HG03520 (cell line): ENCODE measurements around the gene DCLK1.
"Not testable (repeated sequence)": the region's sequence is repeated elsewhere in the genome, so short reads cannot be mapped to it uniquely, and the experiment has no call there.

ENCODE experiments used
- ATAC-seq: cut with Tn5 transposase; IDR thresholded peaks from one replicate; pipeline ENCODE4 v1.9.1; 2021; ENCODE audit warnings: mild to moderate bottlenecking, moderate library complexity; ENCODE audit not compliant: unreplicated experiment

Gene DCLK1

DNA sequence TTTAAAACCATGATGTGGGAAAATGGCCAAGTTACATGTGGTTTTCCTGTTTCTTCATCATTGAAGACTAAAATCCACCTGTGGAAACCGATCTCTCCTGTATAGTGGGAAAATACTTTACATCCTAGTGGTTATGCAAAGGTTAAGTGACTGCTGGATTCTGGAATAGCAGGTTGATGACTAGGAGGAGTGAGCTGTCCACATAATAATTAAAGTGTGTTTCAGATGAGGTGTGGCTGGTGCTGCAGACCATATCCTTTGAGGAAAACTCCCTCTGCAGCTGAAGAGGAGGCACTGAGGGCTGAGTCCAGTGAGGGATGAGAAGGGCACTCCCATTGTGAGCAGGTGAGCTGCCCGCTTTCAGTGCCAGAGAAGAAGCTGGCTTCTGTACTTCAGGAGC, 43.2 kb downstream of the DCLK1 start:
- no peak for ATAC-seq

DNA sequence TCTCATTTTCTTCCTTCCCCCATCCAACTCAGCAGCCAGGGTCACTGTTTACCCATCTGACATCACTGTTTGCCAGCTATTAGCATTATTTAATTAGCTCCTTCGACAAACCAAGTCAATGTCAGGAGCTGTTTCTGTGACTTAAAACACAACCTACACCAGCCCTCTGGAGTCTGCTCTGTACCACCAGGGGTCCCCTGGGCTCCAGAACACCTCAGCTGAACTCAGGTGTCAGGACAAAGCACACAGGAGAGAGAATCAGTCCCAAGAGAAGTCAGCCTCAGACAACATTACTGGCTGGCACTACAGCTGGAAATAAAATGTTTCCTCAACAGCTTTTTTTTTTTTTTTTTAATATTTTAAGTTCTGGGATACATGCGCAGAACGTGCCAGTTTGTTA, 45.1 kb downstream of the DCLK1 start:
- no peak for ATAC-seq

DNA sequence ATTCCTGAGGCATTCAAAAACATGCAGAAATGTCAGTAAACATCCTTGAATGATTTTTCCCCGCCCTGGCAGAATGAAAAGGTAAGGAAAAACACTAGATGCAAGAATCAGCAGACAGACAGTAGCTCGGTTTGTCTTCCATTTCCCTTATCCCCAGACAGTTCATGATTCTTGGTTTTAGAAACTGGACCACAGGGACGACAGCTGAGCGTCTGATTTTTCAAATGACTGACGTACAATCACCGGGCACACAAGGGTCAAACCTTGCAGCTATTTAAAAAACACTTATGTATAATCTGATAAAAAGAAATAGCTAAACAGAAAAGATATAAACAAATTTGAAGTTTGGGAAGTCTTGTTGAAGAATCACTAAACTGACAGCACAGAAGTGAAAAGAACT, 47.1 kb downstream of the DCLK1 start:
- no peak for ATAC-seq

DNA sequence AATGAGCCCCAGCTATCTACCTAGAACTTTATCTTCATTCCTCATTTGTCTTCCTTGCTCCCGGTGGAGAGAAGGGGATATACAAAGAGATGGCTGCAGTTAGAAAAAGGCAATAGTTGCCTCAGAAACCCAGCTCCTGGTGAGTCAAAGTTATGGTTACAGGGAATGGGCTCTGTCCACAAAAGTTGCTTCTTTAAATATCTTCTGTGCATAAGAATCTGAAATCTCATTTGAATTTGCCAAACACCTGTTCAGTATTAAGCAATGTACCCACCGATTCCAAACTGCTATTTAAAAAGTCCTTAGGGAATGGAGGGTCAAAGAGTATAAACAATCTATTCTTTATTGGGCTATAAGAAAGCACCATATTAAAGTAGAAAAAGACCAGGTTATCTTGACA, 48.4 kb downstream of the DCLK1 start:
- ATAC-seq = no peak

DNA sequence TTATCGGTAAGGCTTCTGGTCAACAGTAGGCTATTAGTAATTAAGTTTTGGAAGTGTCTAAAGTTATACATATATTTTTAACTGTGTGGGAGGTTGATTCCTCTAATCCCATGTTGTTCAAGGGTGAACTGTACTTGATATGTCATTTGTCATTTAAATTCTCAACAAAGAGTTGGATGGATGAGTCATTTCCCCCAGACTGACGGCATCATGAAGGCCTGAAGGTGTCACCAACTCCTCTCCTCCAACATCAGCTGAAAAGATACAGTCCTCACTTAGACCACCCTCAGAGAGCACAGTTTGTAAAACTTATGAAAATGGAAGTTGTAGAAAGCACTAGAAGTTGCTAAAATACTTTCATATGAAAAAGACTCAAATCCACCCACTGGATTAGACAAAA, 48.8 kb downstream of the DCLK1 start:
- no peak for ATAC-seq

DNA sequence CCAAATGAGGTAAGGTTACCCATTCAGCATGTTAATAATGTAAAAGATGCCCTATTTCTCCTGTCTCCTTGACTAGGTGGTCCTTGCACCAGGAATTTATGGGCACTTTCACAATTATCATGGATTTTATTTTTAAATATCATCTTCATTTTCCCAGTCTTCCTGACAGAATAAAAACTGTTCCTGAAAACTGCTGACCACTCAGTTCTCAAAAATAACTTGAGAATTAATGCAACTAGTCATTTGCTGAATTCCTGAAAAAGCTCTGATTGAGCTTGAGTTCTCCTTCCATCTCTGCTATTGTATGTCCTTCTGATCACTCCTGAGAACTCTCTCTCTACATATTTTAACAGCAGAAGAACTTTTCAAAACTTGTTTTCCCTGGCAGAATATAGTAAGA, 55.0 kb downstream of the DCLK1 start:
- no peak for ATAC-seq

DNA sequence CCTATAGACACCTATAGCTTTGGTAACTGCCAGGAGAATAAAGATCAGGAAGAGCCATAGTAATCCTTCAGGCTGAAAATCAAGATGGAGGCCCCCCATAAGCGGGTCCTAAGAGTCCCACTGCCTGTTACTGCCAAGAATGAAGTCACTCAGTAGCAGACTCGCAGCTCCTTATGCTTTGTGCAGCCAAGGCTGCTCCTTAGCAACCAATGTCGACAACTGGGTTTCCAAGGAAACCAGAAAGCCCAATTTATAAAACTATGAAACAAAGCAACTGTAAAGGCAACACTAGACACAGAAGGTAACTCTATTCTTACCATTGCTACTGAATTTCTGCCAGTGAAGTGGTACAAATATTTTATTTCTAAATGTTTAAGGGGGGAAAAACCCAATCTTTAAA, 56.5 kb downstream of the DCLK1 start:
- ATAC-seq = no peak

DNA sequence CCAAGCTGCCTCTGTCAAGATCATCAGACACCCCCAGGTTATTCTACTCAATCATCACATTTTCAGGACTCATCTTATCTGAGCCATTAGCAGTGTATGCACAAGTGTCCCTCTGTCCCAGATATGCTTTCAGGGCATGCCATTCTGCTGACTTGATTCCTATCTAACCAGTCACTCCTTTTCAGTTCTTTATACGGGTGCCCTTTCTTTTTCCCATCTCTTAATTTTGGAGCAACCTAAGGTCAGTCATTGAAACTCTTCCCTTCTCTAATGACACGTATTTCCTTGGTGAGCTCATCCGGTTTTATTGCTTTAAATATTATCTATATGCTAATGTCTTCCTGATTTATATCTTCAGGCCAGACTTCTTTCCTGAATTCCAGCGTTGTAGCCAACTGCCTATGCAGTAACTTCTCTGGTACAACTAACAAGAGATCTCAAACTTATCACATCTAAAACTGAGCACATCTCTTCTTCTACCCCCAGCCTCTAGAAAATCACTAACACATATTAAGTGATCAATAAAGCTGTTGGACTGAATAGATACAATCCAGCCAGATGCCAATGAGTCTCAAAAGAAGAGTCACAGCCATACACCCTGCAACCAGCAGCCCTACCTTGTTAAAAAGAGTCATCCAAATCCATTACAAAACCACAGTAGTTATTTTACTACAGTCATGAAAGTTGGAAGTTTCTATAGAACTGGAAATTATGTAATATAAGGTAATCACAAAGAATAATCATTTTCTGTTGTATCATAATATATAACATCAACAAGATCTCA, 58.8 kb downstream of the DCLK1 start:
- no peak for ATAC-seq

DNA sequence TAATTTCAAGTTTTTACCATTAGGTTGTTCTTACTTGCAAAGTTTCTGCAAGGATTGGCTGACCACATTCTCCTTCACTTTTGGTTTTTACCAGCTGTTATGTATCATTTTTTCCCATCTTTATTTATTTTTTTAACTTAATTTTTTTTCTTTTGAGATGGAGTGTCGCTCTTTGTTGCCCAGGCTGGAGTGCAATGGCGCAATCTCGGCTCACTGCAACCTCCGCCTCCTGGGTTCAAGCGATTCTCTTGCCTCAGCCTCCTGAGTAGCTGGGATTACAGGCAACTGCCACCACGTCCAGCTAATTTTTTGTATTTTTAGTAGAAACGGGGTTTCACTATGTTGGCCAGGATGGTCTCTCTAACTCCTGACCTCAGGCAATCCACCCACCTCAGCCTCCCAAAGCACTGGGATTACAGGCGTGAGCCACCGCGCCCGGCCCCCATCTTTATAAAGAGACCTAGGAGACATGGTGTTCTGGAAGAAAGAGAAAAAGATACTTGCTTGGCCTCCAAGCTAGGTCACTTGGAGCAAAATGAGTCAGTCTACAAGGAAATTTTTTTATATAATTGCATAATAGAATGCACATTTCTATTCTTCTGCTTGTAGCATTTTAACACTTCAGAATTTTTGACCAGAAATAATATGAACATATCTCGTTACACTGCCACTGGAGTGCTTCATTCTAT, 60.5 kb downstream of the DCLK1 start:
- not testable (repeated sequence) for ATAC-seq

DNA sequence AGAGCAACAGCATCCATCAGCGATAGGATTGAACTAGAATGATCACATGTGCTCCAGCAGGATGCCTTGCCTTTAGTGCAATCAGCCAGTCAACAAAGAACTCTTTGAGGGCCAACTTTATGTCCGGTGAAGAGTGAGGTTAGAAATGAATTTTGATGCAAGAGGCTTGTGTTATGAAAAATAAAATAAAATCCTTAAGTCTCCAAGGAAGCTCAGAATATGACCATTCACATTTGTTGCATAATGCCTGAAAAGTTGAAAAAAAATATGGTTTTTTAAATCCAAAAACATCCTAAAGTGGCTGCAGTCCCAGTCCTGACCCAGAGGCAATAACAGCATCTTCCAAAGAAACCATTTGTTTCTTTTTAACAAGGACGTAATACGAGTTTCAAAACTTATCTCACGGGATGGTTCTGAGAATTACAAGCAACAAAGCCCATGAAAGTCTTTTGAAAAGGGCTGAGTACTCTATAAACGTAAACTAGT, 61.3 kb downstream of the DCLK1 start:
- no peak for ATAC-seq

DNA sequence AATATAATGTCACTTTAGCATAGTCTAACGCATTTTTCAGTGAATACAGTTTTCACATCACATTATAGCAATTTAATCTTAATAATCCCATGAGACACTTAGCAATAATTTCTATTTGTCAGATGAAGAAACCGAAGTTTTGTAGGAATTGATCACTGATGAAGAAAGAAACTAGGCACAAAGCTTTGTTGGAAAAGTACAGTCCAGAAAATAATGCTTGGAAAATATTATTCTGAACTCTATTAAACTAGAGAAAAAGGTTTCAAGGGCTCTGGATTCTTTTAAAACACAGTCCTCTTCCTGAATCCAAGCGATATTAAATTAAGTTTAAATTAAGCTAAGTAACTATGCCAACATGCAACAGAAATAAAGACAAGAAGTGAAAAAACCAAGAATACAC, 62.2 kb downstream of the DCLK1 start:
- ATAC-seq = no peak

DNA sequence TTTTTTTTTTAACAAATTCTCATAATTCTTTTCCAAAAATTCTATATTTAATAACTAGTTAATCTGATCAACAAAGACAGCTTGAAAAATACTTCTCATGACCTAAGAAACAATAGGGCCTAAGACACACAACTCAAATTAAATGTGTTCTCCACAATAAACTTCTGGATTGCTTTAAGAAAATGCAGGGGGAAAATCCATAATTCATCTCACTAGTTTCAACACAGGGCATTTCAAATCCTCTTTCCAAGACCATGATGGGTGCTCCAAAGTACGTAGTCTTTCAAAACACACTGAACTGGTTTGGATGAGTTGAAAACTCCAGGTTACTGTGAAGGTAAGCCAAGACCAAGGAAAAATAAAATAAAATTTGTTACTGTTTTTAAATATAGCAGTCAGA, 62.6 kb downstream of the DCLK1 start:
- ATAC-seq = no peak

DNA sequence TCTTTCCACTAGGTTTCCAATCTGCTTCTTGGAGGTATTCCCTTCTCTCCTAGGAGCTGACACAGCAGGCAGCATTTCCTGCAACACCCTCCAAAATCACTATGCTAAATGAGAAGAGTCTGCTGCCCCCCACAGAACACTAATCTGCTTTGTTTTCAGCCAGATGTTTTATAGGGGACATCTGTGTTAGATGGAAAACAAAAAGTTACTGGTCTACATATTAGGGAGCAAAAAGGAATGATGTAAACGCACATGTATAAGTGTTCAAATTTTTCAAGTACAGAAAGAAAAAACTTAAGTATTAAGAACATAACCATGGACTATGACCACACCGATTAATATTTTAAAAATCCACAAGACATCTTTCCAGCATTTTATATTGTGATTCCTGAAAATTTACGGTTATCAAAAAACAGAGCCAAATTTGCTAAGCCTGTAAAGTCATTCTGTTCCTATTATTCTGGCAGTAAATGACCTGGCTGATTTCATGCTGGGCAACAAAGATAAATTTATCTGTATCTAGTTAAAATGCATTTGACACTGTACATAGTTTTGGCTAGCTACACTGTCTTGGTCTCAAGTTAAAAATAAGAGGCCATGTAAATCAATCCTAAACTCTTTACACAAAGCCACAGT, 63.3 kb downstream of the DCLK1 start:
- ATAC-seq = no peak

DNA sequence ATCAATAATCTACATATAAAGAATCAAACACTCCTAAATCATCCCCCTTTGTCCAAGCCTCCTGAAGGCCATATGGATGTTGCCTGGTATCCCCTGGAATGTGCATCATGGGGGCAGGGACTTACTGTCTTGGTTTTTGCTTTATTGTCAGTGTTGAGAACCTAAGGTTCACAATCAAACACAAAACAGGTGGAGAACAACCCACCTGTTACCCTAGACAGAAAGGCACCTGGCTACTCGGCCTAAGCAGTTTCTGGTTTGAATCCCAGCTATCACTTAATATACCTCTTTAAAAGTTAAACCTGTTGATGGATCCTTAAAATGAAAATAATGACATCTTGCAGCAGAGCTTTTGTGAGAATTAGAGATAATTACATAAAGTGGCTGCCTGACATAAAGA, 68.9 kb downstream of the DCLK1 start:
- ATAC-seq = no peak

DNA sequence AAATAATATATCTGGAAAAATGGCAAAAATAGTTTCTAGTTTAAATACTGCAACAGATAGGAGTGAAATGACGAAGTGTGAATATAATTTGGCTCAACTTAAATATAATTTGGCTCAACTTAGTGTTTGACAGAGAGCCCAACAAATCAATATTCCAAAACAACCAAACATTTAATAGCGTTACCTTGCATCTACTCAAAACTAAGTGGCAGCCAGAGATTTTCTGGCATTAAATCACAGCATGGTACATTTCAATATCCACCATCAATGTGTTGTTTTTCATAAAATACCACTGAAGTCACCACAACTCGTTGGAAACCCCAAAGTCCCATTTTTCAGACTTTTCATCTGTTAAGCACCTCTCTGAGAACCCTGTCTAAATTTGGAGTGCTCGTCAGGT, 69.6 kb downstream of the DCLK1 start:
- ATAC-seq = no peak

DNA sequence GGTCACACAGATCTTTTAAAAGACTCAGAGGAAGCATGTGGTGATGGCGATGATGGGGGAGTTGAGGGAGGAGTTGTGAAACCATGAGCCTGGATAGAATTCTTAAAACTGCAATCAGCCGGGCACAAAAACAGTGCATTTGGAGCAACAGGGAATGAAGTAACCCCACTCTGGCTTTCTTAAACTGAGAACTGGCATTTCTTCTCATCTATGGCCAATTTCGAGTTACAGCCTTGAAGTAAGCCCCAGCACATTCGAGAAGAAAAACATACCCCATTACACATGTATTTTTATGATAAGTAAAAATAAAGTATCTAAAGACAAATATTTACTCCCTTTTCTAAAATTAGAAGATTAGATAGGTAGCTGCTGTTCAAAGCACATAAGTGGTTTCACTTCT, 70.1 kb downstream of the DCLK1 start:
- no peak for ATAC-seq

DNA sequence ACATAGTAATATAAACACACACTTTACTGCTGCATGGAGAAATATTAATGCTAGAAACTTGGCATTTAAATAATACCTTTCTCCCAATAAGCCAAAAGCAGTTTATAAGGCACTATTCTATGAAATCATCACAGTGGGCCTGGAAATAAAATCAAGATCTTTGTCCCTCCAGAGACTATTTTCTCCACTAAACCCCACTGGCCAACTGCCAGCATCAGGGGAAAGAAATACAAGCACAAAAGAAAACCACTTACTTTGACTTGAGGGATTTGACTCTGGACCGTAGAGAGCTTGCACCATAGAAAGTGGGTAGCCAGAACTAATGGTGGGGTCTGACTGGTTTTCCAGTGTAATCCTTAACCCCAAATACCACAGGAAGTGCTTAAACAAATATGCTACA, 71.9 kb downstream of the DCLK1 start:
- no peak for ATAC-seq

DNA sequence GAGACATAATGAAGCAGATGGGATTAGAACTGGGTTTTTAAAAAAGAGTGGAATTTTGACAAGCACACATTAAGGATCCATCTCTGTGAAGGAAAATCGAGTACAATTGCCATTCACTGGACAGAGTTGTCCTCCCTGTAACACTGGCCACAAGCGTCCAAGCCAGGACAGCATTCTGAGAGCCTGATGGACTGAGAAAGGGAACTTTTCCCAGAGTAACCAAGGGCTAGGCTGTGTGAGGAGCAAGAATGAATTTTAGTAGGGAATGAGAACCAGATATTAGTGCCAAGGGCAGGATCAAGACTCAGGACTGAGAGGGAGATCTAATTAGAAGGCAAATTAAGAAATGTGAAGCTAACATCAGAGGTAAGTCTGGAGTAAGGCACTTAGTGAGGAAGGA, 73.1 kb downstream of the DCLK1 start:
- no peak for ATAC-seq

DNA sequence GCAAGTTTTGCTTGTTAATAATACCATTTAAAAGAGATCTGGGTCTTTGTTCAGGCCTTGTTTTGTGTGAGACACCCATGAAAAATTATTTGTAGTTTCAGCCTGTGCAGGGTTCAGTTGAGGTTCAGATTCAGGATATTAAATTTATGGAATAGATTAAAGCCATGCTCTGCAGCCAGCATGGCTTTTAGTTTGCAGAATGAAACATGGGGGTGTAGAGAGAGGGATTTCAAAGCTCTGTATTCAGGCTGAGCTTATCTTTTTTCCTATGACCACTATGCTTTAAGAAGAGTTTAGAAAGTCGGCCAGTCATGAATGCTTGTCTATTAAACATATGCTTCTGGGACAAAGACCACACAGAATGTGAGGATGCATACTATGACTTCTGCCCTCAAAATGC, 73.6 kb downstream of the DCLK1 start:
- ATAC-seq = no peak

DNA sequence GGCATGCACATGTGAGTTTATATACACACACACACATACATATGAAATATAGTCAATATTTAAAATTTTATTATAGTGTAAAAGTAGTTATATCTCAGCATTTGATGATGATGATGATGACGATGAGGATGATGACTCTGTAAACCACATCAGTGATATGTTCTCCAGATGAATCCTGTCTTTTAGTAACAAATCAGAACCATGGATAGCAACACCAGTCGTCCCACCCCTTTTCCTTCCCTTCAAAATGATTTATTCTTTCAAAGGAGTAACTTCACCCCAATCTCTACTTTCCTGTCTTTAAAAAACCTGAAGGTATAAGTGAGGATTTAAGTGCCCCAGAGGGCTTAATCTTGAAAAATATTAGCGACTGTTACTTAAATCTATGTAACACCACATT, 74.1 kb downstream of the DCLK1 start:
- ATAC-seq = no peak

DNA sequence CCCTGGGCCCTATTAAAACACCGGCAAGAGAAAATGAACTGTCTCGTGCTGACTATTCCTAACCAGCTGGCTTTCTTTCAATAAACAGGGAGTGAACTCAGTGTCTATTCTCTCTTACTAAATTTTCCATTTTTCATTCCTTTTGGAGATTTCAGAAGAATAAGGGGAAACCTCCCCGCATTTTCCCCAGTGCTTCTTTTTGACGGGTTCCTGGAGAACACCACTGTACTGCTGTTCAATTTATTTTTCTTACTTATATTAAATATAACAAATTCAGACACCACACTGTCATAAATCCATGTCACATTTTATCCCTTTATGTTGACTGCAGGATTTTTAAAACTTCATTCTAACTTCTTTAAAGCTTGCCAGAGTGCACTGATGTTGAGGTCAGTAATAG, 75.8 kb downstream of the DCLK1 start:
- no peak for ATAC-seq

DNA sequence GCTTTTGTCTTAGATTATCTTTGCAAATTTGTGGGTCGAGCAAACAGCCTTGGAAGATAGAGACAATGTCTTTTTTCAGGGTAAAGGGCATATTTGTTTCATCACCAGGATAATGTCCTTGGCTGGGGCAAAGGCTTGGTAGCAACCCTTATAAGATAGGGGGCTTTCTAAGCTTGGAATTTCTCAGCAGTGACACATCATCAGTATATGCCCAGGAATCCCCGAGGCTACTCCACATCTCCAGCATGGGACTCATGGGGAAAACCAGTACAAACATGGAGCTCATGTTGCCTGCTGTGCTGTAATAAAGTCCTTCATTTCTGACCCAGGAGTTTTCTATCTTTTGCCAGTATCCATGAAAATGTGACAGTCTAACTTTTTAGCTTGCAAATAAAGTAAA, 77.1 kb downstream of the DCLK1 start:
- ATAC-seq = no peak
